Measurements from ENCODE around the gene PRRT1. TPM values are rescaled to one million over a fixed set of nuclear protein-coding genes. Genes with fewer than 3 reads are reported as not detected.
A peak's percentile ranks its signal among the peaks of the same experiment; 100 is the strongest.
"Not testable (repeated sequence)": the region's sequence is repeated elsewhere in the genome, so short reads cannot be mapped to it uniquely, and the experiment has no call there.

The PRRT1 gene
- total RNA-seq, 4 donors from 2014 or later: 1.2 to 4.8 (median 3.1) TPM

DNA sequence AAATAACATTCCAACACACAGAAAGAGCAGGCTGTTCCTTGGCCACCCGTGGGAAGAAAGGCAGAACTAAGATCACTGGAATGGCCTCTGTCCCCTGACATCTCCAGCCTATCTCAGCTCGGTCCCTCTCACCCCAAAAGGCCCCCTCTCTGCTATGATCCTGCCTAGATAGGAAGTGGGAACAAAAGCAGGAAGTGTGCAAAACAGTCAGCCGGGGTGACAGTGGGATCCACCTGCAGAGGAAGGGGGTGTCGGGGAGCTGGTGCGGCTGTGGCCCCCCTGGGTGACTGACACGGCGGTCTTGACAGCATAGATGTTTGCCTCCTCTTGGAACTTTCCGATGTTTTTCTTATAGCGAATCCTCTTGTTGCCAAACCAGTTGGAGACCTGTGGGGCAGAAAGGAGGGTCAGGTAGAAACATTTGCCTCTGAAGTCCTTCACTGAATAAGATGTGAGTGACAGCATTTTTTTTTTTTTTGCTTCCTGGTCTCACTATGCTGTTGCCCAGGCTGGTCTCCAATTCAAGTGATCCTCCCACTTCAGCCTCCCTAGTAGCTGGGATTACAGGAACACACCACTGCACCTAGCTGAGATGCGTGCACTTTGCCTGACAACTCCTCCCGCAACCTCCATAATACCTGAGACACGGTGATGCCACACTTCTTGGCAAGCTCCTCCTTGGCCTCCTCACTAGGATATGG, 35.4 kb upstream of the PRRT1 start:
- no peaks in the 10 kb centered on the region for H3K27me3 ChIP-seq
- peaks cover 0 to 42% of the 10 kb centered on the region in 2 donors for H3K36me3 ChIP-seq
- H3K27ac ChIP-seq: peak overlapping the region; percentile 68 to 99 (median 98)
- no peaks in the 10 kb centered on the region for H3K9me3 ChIP-seq
- TF ChIP-seq POLR2A (IDR thresholded peaks at IDR 0.05): no peak
- TF ChIP-seq POLR2AphosphoS5 (IDR thresholded peaks at IDR 0.05): peak; percentile 2
- no peak for ATAC-seq
- H3K4me3 ChIP-seq: no peak overlapping the region
- WGBS, 2 donors (ENCODE audit: low coverage in 1 of 2): 67 to 90% methylated on average over 4 to 11 of the region's 12 CpGs
- H3K4me1 ChIP-seq: peaks cover 0 to 84% (median 36%) of the 10 kb centered on the region in 3 donors

DNA sequence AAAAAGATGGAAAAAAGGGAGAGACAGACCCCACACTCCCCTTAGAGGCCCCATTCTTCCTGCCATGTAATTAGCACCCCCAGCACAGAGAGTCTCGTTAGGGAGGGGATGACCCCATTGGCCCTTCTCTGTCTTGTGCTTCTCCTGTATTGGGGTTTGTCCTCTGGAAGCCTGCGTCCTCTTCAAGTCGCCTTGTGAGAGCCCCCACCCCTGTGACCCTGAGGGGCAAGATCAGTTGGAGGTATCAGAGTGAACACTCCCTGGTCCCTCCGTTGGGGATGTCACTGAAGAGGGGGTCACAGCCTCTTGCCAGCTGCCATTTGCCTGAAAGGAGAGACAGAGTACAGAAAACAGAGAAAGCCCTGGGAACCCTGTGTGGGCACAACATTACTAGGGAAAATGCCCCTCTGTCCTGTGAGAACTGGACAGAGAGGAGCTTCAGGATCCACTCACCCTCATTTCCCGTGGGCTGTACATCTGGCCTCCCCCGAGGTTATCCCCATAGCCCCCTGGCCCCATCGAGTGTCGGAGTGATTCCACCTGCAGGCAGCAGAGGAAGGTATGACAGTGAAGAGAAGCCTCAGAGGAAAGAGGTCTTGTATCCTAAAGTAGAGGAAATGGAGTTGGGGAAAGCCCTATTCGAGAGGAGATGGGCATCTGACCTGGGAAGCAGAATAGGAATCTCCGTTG, 34.6 kb upstream of the PRRT1 start:
- H3K4me3 ChIP-seq, ATAC-seq, H3K9me3 ChIP-seq, H3K27me3 ChIP-seq: not testable (repeated sequence)
- WGBS, 2 donors (ENCODE audit: low coverage in 1 of 2): 17 to 45% methylated on average over 1 to 4 of the region's 10 CpGs
- peaks cover 0 to 51% of the 10 kb centered on the region in 2 donors for H3K36me3 ChIP-seq
- H3K27ac ChIP-seq: peak overlapping the region; percentile 68 to 99 (median 98)
- peaks cover 0 to 84% (median 43%) of the 10 kb centered on the region in 3 donors for H3K4me1 ChIP-seq

DNA sequence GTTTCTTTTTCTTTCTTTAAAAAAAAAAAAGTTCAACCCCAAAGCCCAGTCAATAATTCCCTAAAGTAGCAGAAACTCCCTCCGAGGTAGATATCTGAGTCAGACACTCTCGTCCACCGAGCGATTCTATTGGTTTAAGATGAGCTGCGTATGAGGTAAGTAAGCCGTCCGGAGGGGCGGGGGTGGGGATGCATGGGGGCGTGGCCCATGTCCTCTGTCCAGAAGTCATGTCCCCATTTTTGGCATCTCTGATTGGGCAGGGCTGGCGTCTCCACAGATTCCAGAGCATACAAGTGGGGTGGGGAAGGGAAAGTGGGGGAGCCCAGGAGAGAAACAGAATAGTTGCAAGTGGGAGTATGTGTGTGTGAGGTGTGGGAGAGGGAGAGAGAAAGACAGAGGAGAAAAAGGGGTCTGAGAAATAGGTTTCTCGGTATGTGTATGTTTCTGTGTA, 34.0 kb upstream of the PRRT1 start:
- ATAC-seq: peak; percentile 85

DNA sequence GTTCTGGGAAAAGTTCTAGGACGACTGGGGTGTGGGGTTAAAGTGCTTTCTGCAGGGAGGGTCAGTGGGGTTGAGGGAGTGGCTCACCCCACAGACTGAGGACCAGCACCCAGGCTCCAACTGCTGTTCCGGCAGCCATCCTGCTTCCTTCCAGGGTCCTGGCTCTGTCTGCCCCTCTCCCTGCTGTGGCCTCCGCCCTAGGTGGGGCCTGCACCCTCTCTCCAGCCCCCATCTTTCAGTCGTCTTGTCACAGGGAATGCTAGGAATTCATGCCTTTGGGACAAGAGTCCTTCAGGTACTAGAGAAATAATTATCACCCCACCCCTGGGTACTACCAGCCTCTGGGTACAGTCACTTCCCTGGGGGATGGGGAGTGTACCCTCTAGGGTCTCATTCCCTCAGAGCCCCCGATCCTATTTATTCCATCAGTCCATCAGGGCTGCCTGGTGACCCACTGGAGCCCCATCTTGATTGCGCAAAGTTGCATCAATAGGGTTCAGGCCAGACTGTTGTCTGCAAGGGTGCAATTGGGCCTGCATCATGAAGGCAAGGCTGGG, 32.4 kb upstream of the PRRT1 start, which contains the start of gene AGER:
TSS of gene AGER (minus strand) at position 170 of the 557 bp plus-strand sequence. CDS start at position 139, 31 bp downstream.
- WGBS, 2 donors (ENCODE audit: low coverage in 1 of 2): 20 to 73% methylated on average over 1 to 6 of the region's 6 CpGs
- Histone ChIP-seq H3K27ac (peak within 1 kb of the TSS in 3 of 4 donors; percentile 64 to 99 (median 97)), H3K9me3 (no peaks in the 10 kb centered on the region), H3K27me3 (no peaks in the 10 kb centered on the region), H3K4me1 (peaks cover 0 to 91% (median 54%) of the 10 kb centered on the region in 3 donors), H3K36me3 (peaks cover 0 to 70% of the 10 kb centered on the region in 2 donors), H3K4me3 (no peak within 1 kb of the TSS)
- TF ChIP-seq EP300 (IDR thresholded peaks at IDR 0.05) (no peak), POLR2AphosphoS5 (IDR thresholded peaks at IDR 0.05) (peak; percentile 8)
- no peak for ATAC-seq

More for the DNA sequence above, 34.0 kb upstream of the PRRT1 start:
- 7 to 17% methylated on average over 2 to 10 of the region's 11 CpGs for WGBS, 2 donors (ENCODE audit: low coverage in 1 of 2)
- not testable (repeated sequence) for H3K9me3 ChIP-seq, H3K4me3 ChIP-seq, H3K27me3 ChIP-seq
- Histone ChIP-seq H3K27ac (peak overlapping the region; percentile 68 to 99 (median 98)), H3K36me3 (peaks cover 0 to 56% of the 10 kb centered on the region in 2 donors), H3K4me1 (peaks cover 0 to 84% (median 43%) of the 10 kb centered on the region in 3 donors)

DNA sequence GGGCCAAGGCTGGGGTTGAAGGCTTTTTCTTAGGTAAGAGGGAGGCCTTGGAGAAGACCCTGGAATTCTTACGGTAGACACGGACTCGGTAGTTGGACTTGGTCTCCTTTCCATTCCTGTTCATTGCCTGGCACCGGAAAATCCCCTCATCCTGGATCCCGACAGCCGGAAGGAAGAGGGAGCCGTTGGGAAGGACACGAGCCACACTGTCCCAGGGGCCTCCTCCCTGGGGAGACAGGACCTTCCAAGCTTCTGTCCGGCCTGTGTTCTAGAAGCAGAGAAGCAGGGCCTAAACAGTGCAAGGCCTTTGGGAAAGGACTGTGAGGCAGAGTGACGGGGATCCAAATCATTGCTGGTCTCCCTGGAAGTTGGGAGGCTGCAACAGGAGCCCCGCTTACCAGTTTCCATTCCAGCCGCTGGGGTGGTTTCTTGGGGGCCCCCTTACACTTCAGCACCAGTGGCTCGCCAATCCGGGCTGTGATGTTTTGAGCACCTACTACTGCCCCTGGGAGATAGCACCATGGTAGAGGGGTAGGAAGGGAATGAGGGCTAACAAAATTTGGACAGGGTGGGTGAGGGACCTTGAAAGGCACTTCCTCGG, 31.8 kb upstream of the PRRT1 start:
- H3K27ac ChIP-seq: peak overlapping the region in 3 of 4 donors; percentile 64 to 99 (median 97)
- peaks cover 0 to 70% of the 10 kb centered on the region in 2 donors for H3K36me3 ChIP-seq
- H3K27me3 ChIP-seq: no peaks in the 10 kb centered on the region
- no peaks in the 10 kb centered on the region for H3K9me3 ChIP-seq
- H3K4me3 ChIP-seq: no peak overlapping the region
- ATAC-seq: no peak
- TF ChIP-seq POLR2A (IDR thresholded peaks at IDR 0.05) (no peak), POLR2AphosphoS5 (IDR thresholded peaks at IDR 0.05) (no peak), EP300 (IDR thresholded peaks at IDR 0.05) (no peak)
- TF ChIP-seq, protein P1, sequence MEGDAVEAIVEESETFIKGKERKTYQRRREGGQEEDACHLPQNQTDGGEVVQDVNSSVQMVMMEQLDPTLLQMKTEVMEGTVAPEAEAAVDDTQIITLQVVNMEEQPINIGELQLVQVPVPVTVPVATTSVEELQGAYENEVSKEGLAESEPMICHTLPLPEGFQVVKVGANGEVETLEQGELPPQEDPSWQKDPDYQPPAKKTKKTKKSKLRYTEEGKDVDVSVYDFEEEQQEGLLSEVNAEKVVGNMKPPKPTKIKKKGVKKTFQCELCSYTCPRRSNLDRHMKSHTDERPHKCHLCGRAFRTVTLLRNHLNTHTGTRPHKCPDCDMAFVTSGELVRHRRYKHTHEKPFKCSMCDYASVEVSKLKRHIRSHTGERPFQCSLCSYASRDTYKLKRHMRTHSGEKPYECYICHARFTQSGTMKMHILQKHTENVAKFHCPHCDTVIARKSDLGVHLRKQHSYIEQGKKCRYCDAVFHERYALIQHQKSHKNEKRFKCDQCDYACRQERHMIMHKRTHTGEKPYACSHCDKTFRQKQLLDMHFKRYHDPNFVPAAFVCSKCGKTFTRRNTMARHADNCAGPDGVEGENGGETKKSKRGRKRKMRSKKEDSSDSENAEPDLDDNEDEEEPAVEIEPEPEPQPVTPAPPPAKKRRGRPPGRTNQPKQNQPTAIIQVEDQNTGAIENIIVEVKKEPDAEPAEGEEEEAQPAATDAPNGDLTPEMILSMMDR (IDR thresholded peaks at IDR 0.05): no peak
- WGBS, 2 donors (ENCODE audit: low coverage in 1 of 2): 80 to 91% methylated on average over 2 to 8 of the region's 15 CpGs
- peaks cover 0 to 90% (median 53%) of the 10 kb centered on the region in 3 donors for H3K4me1 ChIP-seq

DNA sequence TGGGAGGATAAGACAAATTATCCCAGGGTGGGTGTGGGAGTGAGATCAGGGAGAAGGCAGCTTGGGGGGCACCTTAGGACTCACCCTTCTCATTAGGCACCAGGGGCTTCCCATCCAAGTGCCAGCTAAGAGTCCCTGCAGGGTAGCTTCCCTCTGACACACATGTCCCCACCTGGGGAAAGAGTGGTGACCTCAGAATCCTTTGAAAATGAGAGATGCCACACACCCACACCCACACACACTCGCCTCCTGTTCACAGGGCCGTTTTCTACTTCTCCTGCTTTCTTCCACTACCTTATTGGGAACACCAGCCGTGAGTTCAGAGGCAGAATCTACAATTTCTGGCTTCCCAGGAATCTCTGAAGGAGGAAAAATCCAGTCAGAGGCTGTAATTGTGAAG, 31.3 kb upstream of the PRRT1 start:
- TF ChIP-seq, protein P1 (IDR thresholded peaks at IDR 0.05): no peak
- TF ChIP-seq EP300 (IDR thresholded peaks at IDR 0.05) (no peak), POLR2AphosphoS5 (IDR thresholded peaks at IDR 0.05) (no peak), POLR2A (IDR thresholded peaks at IDR 0.05) (no peak)
- ATAC-seq: no peak

More for the DNA sequence above, 31.3 kb upstream of the PRRT1 start:
- H3K4me3 ChIP-seq: no peak overlapping the region
- no peaks in the 10 kb centered on the region for H3K27me3 ChIP-seq
- peaks cover 0 to 68% of the 10 kb centered on the region in 2 donors for H3K36me3 ChIP-seq
- peaks cover 0 to 85% (median 47%) of the 10 kb centered on the region in 3 donors for H3K4me1 ChIP-seq
- H3K27ac ChIP-seq: peak overlapping the region in 3 of 4 donors; percentile 64 to 99 (median 97)
- H3K9me3 ChIP-seq: no peaks in the 10 kb centered on the region
- 80 to 89% methylated on average over 2 to 3 of the region's 3 CpGs for WGBS, 2 donors (ENCODE audit: low coverage in 1 of 2)
